Midbrain (tissue), 1 donor: ENCODE results near the gene DUSP14.
A peak's percentile ranks its signal among the peaks of the same experiment; 100 is the strongest.
"Not testable (repeated sequence)": the region's sequence is repeated elsewhere in the genome, so short reads cannot be mapped to it uniquely, and the experiment has no call there.

Experiments used
- DNase-seq: peaks from one replicate; lab custom pipeline; 2025; lab: John Stamatoyannopoulos, UW

The DUSP14 gene, protein sequence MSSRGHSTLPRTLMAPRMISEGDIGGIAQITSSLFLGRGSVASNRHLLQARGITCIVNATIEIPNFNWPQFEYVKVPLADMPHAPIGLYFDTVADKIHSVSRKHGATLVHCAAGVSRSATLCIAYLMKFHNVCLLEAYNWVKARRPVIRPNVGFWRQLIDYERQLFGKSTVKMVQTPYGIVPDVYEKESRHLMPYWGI

DNA sequence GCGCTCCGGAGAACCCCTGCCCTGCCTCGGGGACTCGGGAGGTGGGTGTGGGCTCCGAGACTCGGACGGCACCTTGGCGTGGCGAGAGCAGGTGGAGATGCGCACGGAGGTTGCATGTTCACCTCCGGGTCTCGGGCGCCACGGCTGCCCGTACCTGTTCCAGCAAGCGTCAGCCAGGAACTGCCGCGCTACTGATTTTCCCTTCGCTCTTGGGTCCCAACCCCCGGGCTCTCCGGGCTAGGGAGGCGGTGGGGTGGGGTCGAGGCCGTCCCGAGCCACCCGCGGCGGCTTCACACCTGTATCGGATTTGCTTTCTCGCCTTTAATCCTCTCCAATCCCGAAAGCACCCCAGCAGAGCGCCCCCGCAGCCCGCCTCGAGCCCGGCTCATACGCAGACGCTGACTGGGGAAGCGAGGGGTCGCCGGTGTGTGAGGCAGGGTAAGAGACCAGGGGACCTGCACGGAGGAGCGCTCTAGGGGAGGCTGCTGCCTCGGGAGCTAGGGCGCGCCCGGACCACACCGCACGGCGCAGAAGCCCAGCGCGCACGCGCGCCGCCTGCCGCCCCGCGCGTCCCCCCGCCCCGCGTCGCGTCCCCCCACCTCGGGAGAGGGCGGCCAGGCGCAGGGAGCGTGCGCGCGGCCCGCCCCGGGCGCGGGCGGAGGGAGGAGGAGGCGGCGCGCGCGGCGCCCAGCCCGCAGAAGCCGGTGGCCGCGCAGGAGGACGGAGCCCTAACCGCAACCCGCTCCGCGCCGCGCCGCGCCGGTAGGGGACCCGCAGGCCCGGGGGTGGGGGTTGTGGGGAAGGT is at the start of gene DUSP14:
TSS of gene DUSP14 (plus strand) at position 695 of the 805 bp plus-strand sequence. CDS start 22,382 bp downstream, outside the sequence.
- DNase-seq = peak; percentile 88

- DNase-seq = no peak
These were observed 49.3 kb upstream of the DUSP14 start for GRCh38 chr17:37440424-37440823.

DNA sequence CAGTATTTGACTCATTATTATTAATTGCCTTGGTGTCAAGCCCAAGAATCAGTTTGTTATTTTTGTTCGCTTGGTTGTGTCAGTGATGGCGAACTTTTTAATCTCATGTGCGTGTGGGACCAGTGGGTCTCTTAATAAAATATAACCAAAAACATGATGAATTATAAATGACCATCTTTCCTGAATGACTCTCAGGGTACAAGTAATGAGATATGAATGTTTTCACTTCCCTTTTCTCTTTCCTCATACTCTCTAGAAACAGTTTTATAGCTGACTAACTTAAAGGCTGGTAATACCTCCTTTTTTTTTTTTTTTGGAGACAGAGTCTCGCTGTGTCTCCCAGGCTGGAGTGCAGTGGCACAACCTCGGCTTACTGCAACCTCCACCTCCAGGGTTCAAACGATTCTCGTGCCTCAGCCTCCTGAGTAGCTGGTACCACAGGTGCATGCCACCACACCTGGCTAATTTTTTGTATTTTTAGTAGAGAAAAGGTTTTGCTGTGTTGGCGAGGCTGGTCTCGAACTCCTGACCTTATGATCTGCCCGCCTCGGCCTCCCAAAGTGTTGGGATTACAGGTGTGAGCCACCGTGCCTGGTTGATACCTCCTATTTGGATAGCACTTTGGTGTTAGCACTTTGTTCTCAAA is 48.2 kb upstream of the DUSP14 start:
- DNase-seq = not testable (repeated sequence)

DNA sequence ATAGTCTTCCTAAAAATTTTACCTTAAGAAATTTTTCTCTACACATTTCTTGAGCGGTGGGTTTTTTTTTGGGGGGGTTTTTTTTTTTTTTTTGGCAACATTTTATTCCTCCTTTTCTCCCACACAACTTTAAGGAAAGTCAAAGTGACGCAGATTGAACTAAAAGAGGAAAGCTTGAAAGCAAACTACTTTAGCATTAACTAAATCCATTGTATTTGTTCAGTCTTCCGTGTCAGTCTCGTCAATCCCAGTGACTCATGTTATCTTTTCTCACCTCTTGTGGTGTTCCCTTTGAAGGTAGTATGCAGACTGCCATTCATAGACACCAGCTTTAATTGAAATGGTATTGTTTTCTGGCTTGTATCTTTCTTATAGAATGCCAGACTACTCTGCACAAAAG is 43.7 kb upstream of the DUSP14 start:
- no peak for DNase-seq

GRCh38 chr17:37447641-37448040 is 42.0 kb upstream of the DUSP14 start:
- DNase-seq = no peak

- no peak for DNase-seq
These were observed 39.6 kb upstream of the DUSP14 start for GRCh38 chr17:37450112-37450511.

GRCh38 chr17:37457801-37458200 is 31.9 kb upstream of the DUSP14 start:
- DNase-seq = not testable (repeated sequence)

- no peak for DNase-seq
These were observed 30.9 kb upstream of the DUSP14 start for GRCh38 chr17:37458805-37459204.

GRCh38 chr17:37461668-37462067 is 28.0 kb upstream of the DUSP14 start:
- DNase-seq = no peak

- no peak for DNase-seq
These were observed 27.2 kb upstream of the DUSP14 start for GRCh38 chr17:37462492-37462891.

GRCh38 chr17:37463039-37463438 is 26.7 kb upstream of the DUSP14 start:
- no peak for DNase-seq

DNA sequence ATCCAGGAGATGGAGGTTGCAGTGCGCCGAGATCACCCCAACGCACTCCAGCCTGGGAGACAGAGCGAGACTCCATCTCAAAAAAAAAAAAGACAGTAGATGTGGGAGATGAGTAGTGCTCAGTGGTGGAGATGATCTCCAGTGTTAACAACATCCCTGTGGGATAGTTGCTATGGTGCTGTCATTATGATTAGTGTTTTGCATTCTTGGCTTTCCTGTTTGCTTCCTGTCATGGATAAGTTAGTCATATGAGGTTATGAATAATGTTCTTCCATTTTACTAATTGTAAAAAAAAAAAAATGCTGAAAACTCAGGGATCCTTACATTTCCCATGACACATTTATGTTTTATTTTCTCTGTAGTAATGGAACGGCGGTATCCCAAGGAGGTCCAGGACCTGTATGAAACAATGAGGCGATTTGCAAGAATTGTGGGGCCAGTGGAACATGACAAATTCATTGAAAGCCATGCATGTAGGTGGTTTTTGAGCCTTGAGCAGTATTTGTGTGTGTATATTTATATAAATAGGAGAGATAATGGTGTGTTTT is 24.5 kb upstream of the DUSP14 start:
- DNase-seq = no peak

DNA sequence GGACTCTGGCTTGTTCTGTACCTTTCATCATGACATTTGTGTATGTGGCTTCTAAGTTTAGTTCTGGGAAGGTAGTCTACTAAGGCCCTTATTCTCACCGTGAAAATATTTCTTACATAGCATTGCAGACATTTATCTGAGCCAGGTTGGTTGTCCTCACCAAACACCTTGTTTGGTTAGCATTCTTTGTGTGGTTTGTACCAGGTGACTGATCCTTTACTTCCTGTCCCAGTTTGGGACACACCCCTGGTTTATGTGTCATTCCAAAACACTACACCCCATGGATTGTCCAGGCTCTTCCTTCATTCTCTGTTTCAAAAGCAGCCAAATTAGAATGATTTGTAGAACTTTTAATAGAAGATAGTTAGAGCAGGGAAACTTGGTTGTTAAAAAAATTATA is 23.2 kb upstream of the DUSP14 start:
- DNase-seq = no peak

- no peak for DNase-seq
These were observed 19.5 kb upstream of the DUSP14 start for GRCh38 chr17:37470181-37470580.

- no peak for DNase-seq
These were observed 13.8 kb upstream of the DUSP14 start for GRCh38 chr17:37475731-37476420.

- no peak for DNase-seq
These were observed 13.1 kb upstream of the DUSP14 start for GRCh38 chr17:37476431-37477120.

- DNase-seq = no peak
These were observed 11.5 kb upstream of the DUSP14 start for GRCh38 chr17:37478187-37478586.

- DNase-seq = no peak
These were observed 10.7 kb upstream of the DUSP14 start for GRCh38 chr17:37479025-37479424.

GRCh38 chr17:37480427-37480826 is 9.3 kb upstream of the DUSP14 start:
- DNase-seq = no peak

- no peak for DNase-seq
These were observed 8.6 kb upstream of the DUSP14 start for GRCh38 chr17:37481001-37481665.
